GM13976 (cell line): ENCODE data around the gene NOS3.

Source experiments
- DNase-seq: peaks from one replicate; pipeline ENCODE4 v3.0.0; 2012; ENCODE audit warnings: low spot score
- in situ Hi-C: fragments of 300-500 bp; cut with MboI; formaldehyde crosslinking; loops from one replicate; pipeline ENCODE4 v1.12.0; 2022; ENCODE audit warnings: low sequenced_read_pairs, mixed read lengths, inconsistent platforms; ENCODE audit not compliant: unreplicated experiment
- TF ChIP-seq, protein P1 (sequence below): IDR thresholded peaks from 2 replicates; pipeline ENCODE4 v1.5.1; 2012; ENCODE audit warnings: borderline replicate concordance, mild to moderate bottlenecking; ENCODE audit not compliant: insufficient read depth; ENCODE audit errors: extremely low read depth, missing control alignments, control extremely low read depth

The NOS3 gene

DNA sequence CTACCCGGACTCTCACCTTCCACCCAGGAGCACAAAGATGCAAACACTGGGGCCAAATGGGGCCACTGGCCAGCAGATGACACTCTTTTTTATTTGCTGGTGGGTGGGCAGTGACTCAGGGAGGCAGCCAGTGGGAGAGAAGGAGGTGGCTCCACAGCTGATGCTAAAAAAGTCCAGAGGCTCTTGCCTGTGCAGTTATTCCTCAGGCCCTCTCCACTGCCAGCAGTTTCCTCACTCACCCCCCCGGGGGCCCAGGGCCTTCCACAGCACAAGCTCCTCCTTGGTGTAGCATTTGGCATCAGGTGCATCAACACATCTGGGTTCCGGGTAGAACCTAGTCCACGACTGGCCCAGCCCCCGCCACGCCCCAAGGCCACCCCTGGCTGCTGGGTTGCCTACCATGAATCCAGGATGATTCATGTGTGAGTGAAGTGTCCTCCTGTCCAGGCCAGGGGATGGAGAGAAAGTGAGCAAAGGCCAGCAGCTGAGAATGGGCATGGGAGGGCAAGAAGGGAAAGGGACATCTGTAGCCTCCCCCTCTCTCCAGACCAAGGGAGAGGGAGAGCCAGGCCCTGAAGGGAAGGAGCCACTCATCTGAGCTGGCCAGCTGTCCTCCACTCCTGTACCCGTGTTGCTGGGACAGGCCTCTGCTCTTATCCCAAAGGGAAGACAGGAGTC is 11.0 kb upstream of the NOS3 start:
- TF ChIP-seq, protein P1, sequence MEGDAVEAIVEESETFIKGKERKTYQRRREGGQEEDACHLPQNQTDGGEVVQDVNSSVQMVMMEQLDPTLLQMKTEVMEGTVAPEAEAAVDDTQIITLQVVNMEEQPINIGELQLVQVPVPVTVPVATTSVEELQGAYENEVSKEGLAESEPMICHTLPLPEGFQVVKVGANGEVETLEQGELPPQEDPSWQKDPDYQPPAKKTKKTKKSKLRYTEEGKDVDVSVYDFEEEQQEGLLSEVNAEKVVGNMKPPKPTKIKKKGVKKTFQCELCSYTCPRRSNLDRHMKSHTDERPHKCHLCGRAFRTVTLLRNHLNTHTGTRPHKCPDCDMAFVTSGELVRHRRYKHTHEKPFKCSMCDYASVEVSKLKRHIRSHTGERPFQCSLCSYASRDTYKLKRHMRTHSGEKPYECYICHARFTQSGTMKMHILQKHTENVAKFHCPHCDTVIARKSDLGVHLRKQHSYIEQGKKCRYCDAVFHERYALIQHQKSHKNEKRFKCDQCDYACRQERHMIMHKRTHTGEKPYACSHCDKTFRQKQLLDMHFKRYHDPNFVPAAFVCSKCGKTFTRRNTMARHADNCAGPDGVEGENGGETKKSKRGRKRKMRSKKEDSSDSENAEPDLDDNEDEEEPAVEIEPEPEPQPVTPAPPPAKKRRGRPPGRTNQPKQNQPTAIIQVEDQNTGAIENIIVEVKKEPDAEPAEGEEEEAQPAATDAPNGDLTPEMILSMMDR: no peak
- no peak for DNase-seq
- in situ Hi-C loops: loop anchor here (10.0 kb wide), 1 partner anchor 205 kb away; no protein-coding TSS in a partner anchor

DNA sequence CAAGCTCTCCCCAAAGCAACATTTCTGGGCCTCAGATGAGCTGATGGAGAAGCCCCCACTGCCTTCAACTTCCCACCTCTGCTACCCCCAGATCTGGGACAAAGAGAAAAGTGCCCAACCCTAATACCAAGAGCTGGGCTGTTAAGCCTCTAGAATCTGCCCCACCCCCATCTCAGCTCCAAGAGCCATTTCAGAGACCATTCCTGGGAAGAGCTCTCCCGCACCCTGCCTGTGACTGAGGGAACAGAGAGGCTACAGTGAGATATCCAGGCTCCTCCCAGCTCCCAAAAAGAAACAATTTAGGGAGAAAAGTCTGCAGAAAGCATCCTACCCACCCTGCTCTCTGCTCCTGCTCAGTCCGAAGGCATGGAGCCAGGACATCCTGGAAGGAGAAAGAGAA is 10.2 kb upstream of the NOS3 start:
- no peak for DNase-seq
- in situ Hi-C loops: loop anchor here (10.0 kb wide), 1 partner anchor 206 kb away; no protein-coding TSS in a partner anchor
- TF ChIP-seq, protein P1: no peak

DNA sequence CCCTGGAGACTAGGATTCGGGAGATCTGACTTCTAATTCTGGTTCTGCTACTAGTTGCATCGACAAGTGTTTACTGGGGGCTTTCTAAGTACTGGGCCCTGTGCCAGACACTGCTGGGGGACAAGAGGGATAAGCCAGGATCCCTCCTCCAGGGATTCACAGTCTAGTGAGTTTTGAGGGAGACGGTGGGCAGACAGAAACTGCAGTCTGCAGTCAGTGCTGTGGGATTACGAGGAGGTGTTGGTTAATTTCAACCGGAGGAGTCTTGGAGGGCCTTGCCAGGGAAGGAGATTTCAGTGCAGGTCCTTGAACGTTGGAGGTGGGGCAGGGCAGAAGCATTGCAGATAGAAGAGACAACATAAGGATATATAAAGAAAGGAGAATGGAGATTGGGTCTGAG is 9.2 kb upstream of the NOS3 start:
- in situ Hi-C loops: loop anchor here (10.0 kb wide), 1 partner anchor 207 kb away; no protein-coding TSS in a partner anchor
- no peak for DNase-seq
- TF ChIP-seq, protein P1: no peak

DNA sequence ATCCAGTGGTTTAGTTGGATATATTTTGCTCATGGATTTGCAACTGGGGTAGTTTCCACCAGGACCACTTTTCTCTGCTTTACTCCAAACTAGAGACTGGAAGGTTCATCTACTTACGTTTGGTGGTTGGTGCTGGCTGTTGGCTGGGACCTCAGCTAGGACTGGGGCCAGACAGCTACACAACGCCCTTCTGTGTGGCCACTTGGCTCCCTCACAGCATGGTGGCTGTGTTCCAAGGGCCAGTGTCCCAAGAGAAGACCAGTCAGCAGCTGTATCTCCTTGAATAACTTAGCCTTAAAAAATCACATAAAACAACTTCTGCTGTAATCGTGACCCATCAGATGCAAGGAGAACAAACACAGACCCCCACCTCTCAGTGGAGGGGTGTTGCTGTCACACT is 8.5 kb upstream of the NOS3 start:
- in situ Hi-C loops: loop anchor here (10.0 kb wide), 1 partner anchor 208 kb away; no protein-coding TSS in a partner anchor
- no peak for DNase-seq
- TF ChIP-seq, protein P1: no peak

DNA sequence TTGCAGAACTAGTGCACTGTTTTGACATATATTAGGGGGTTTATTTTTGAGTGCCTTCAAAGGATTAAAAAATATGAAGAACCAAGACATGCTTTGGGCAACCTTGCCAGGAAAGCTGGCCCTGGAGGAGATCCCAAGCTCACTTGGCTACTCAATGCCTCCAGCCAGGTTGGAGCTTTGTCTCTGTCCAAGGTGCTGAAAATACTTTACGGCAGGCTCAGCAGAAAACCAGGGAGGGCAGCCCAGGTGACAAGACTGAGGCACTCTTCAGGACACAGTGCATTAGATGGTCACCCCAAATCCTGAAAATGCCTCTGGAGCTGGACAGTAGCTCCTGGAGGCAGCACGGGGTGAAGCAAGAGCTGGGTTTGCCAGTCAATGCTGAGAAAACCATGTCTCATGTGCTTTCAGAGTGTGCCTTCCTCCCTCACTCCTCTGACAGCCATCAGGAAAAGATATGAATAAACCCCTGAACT is 6.9 kb upstream of the NOS3 start:
- DNase-seq: no peak
- TF ChIP-seq, protein P1: no peak
- in situ Hi-C loops: loop anchor here (10.0 kb wide), 1 partner anchor 209 kb away; no protein-coding TSS in a partner anchor

DNA sequence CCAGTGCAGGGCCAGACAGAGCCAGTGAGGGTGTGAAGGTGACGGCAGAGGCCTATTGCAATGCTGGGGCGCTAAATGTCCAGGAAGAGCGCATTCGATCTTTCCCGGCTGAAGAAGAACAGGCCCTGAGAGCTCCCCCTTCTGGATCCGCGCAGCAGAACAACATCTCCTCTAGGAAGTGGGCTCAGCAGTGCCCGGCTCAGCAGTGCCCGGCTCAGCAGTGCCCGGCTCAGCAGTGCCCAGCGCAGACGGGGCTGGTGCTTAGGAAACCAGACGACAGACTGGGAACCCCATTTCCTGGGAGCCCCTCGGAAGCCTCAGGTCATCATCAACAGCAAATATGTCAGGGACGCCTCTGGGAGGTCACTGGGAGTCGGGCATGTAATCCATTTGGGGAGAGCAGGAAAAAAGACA is 4.7 kb upstream of the NOS3 start:
- TF ChIP-seq, protein P1: peak; percentile 75
- peak; percentile 73 for DNase-seq
- in situ Hi-C loops: loop anchor here (10.0 kb wide), 1 partner anchor 211 kb away; no protein-coding TSS in a partner anchor
